ENCODE results near the gene DLEC1. TPM values are rescaled to one million over a fixed set of nuclear protein-coding genes. Genes with fewer than 3 reads are reported as not detected.

Gene DLEC1
- total RNA-seq, 4 donors from 2014 or later: 0.08 to 2.9 (median 0.57) TPM

DNA sequence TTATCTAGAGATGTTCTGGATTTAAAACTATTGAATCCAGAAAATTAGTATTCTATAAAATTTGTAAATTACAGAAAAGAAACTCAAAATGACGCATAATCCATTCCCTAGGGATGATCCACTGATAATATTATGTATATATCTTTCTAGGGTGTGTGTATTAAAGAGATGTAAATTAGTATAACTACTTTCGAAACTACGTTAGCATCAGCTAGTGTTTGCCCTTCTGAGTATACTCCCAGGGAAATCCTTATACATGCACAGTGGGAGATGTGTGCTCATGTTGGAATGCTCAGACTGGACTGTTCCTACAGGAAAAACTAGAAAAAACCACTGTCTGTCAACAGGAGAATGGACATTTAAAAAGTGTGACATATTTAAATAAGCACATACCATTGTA lies 61.5 kb downstream of the DLEC1 start:
- TF ChIP-seq, protein P1, sequence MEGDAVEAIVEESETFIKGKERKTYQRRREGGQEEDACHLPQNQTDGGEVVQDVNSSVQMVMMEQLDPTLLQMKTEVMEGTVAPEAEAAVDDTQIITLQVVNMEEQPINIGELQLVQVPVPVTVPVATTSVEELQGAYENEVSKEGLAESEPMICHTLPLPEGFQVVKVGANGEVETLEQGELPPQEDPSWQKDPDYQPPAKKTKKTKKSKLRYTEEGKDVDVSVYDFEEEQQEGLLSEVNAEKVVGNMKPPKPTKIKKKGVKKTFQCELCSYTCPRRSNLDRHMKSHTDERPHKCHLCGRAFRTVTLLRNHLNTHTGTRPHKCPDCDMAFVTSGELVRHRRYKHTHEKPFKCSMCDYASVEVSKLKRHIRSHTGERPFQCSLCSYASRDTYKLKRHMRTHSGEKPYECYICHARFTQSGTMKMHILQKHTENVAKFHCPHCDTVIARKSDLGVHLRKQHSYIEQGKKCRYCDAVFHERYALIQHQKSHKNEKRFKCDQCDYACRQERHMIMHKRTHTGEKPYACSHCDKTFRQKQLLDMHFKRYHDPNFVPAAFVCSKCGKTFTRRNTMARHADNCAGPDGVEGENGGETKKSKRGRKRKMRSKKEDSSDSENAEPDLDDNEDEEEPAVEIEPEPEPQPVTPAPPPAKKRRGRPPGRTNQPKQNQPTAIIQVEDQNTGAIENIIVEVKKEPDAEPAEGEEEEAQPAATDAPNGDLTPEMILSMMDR (IDR thresholded peaks at IDR 0.05): no peak
- no peak for TF ChIP-seq POLR2A (IDR thresholded peaks at IDR 0.05)
- 81 to 90% methylated on average over 3 of the region's 3 CpGs for WGBS, 2 donors
- H3K4me3 ChIP-seq (ENCODE audit: low read depth, poor library complexity, severe bottlenecking): no peak overlapping the region
- DNase-seq (ENCODE audit: low spot score in 2 of 2): no peak
- intact Hi-C loops (cut with DNase I; ENCODE audit: low total_unique reads): no loop called here

DNA sequence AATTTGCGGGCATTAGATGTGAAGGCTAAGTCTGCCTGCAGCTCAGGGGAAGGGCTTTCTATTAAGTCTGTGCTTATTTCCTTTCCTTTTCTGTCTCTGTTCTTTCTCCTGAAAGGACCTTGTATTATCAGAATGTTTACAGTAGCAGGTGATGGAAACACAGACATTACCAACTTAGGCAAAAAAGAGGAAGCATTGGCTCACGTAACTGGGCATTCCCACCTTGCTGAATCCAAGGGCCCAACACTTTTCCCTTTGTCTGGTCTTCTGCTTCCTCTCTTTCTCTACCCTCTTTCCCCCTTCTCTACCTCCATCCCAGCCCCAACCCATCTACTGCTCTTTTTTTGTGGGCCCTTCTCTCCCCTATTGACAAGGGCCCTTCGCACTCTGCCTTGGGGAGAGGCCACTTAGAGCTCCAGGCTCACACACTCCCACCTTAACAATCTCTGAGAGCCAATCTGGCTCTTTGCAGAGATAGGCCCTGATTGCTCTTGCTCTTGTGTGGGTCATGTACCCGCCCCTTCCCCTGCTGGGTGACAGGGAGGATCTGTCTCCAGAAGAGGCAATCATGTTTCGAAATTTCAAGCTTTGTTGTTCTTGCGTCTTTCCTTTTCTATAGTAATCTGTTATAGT lies 62.9 kb downstream of the DLEC1 start:
- WGBS, 2 donors: 87 to 90% methylated on average over 6 of the region's 6 CpGs
- TF ChIP-seq POLR2A (IDR thresholded peaks at IDR 0.05): no peak
- TF ChIP-seq, protein P1 (IDR thresholded peaks at IDR 0.05): no peak
- H3K4me3 ChIP-seq (ENCODE audit: low read depth, poor library complexity, severe bottlenecking): no peak overlapping the region
- intact Hi-C loops (cut with DNase I; ENCODE audit: low total_unique reads): no loop called here
- DNase-seq (ENCODE audit: low spot score in 2 of 2): no peak

DNA sequence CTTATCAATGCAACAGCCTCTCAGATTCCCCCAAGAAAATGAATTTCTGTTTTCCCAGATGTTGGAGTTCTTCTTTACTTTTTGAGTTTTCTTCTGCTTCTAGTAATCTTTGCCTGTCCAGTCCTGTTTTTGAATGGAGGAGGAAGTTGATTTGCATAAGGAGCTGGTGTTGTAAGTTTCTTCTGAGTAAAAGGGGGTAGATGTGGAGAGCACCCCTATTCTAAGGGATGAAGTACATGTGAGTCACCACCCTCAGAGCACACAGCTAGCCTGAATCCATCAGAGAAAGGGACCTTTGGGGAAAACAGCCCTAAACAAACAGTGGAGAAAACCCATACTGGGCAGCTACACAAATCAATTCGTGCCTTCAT lies 63.4 kb downstream of the DLEC1 start:
- intact Hi-C loops (cut with DNase I; ENCODE audit: low total_unique reads): no loop called here
- no peak overlapping the region for H3K4me3 ChIP-seq (ENCODE audit: low read depth, poor library complexity, severe bottlenecking)
- WGBS, 2 donors: 67% methylated on average over 1 of the region's 1 CpG
- TF ChIP-seq, protein P1 (IDR thresholded peaks at IDR 0.05): no peak
- no peak for TF ChIP-seq POLR2A (IDR thresholded peaks at IDR 0.05)
- DNase-seq (ENCODE audit: low spot score in 2 of 2): no peak

DNA sequence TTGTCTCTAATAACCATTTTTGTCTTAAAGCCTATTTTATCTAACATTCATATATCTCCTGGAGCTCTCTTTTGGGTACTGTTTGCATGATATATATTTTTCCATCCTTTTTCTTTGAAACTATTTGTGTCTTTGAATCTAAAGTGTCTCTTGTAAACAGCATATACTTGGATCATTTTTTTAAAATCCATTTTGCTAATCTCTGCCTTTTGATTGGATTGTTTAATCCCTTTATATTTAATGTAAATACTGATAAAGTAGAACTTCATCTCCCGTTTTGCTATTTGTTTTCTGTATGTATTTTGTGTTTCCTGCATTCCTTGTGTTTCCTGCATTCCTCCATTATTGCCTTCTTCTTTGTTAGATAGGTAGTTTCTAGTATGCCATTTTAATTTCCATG lies 66.5 kb downstream of the DLEC1 start:
- WGBS, 2 donors: 69 to 76% methylated on average over 1 of the region's 1 CpG
- no peak for DNase-seq (ENCODE audit: low spot score in 2 of 2)
- TF ChIP-seq, protein P1 (IDR thresholded peaks at IDR 0.05): no peak
- TF ChIP-seq POLR2A (IDR thresholded peaks at IDR 0.05): no peak

DNA sequence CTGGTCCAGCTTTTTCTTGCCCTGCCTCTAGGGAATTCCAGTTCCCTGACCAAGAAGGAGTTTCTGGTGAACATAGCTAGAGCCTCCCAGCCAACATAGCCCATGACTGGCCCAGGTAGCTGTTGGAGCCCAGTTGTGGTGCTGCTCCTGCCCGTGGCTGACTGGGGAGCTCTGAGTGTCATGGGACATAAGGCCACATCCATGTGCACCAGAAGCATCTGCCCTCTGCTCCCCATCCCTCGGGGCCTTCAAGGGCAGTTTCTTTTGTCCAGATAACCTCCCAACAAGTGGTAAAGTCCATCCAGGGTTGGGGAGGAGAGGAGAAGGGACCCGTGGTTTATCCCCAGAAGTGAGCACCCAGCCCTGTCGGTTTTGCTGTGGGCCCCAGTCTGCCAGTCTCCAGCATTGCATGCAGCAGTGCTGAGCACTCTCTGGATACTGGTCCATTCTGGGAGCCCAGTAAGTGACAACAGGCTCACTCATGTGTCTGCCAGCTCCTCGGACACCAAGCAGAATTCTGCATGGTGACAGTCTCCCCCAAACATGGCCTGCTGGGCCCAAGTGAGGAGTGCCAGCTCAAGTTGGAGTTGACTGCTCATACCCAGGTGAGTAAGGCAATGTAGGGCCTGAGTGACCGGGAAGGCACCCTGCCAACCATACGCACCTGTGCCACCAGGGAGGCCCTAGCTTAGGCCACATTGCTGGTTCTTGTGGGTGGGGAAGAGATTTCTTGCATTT lies 69.1 kb downstream of the DLEC1 start:
- intact Hi-C loops (cut with DNase I; ENCODE audit: low total_unique reads): no loop called here
- no peak overlapping the region for H3K4me3 ChIP-seq (ENCODE audit: low read depth, poor library complexity, severe bottlenecking)
- TF ChIP-seq, protein P1 (IDR thresholded peaks at IDR 0.05): no peak
- TF ChIP-seq POLR2A (IDR thresholded peaks at IDR 0.05): no peak
- DNase-seq (ENCODE audit: low spot score in 2 of 2): peak in 1 of 2 donors; percentile 48
- 82 to 95% methylated on average over 7 of the region's 7 CpGs for WGBS, 2 donors

More for the DNA sequence above, 66.5 kb downstream of the DLEC1 start:
- no peak overlapping the region for H3K4me3 ChIP-seq (ENCODE audit: low read depth, poor library complexity, severe bottlenecking)
- intact Hi-C loops (cut with DNase I; ENCODE audit: low total_unique reads): no loop called here

Data from lower leg skin (tissue), 4 donors.